DMS53 (cell line): ENCODE results near the gene CSPG5.

Source experiments
- DNase-seq: peaks from one replicate; lab custom pipeline; 2025; lab: John Stamatoyannopoulos, UW

CSPG5 gene, protein sequence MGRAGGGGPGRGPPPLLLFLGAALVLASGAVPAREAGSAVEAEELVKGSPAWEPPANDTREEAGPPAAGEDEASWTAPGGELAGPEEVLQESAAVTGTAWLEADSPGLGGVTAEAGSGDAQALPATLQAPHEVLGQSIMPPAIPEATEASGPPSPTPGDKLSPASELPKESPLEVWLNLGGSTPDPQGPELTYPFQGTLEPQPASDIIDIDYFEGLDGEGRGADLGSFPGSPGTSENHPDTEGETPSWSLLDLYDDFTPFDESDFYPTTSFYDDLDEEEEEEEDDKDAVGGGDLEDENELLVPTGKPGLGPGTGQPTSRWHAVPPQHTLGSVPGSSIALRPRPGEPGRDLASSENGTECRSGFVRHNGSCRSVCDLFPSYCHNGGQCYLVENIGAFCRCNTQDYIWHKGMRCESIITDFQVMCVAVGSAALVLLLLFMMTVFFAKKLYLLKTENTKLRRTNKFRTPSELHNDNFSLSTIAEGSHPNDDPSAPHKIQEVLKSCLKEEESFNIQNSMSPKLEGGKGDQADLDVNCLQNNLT

DNA sequence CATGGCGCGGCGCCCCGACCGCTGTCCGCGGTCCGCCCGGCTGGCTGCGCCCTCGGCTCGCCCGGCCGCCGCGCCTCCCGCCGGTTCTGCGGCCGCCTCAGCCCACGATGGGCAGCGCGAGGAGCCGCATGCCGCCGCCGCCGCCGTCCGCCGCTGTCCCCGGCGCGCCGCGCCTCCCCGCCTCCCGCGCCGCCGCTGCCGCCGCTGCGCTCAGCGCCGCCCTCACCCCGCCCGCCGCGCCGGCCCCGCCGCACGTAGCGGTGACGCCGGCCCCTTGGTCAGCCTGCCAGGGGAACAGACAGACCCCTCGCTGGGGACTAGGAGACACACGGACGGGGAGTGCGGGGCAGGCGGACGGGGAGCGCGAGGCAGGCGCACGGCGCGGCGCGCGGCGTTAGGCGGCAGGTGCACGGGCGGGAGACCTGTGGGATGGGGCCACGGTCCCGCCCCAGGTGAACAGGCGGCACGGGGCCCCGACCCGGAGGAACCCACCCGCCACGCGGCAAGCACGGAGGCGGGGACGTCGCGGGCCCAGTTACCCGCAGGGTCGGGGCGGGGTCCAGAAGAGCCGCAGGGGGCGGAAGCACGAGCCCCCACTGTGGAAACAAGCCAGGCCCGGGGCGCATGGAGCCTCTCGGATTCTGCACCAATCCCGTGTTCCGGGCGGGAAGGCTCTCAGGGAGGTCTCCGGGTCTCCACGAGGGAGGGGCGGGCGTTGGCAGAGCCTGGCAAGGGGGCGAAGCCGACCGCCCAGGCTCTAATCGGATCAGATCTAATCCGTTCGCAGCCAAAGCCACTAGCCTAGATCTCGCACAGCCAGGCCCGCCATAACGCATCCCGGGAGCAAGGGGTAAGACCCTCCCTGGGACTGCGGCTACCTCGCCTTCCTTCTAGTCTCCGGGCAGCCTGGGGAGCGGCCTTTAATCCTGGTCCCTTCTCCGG, at the start of gene CSPG5:
Gene CSPG5, minus strand, starts transcription at position 175 of the 942 bp plus-strand sequence. Its CDS starts 172 bp downstream, at position 3.
- peak; percentile 23 for DNase-seq

DNA sequence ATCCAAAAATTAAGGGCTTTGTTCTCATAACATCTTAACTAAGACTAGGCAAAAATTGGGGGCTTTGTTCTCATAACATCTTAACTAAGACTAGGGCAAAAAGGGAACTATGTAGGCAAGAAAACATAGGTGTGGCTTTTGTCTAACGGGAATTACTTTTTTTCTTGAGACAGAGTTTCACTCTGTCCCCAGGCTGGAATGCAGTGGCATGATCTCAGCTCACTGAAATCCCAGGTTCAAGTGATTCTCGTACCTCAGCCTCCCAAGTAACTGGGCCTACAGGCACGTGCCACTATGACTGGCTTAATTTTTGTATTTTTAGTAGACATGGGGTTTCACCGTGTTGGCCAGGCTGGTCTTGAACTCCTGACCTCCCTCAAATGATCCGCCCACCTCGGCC, 49.8 kb upstream of the CSPG5 start:
- DNase-seq = no peak

DNA sequence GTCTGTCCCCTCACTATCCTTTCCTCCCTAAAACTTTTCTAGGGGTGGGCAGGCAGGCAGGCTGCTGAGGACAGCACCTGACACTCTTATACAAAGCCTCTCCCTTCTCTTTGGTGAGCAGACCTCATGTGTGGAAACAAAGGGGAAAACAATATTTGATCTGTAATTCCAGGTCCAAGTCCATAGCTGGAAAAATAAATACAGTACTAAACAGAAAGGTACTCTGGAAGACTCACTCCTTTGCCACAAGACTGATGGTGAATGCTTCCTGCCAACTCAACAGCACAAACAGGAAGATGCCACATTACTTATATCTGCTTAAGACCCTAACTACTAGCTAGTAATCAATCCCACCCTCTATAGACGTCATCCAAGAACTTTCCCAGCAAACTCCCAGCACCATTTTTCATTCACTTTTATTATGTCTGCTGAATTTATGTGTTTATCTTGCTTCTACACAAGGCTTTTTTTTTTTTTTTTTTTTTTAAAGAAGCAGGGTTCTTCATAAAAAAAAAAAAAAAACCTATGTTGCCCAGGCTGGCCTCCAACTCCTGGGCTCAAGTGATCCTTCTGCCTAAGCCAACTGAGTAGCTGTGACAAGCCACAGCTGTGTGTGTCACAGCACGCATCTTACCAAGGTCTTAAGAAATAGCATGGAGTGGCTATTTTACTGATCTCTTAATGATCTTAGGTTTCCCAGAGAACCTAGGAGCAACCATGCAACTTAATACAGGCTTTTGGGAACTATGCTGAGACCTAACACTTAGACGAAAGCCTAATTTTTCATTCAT, 44.2 kb upstream of the CSPG5 start:
- no peak for DNase-seq

DNA sequence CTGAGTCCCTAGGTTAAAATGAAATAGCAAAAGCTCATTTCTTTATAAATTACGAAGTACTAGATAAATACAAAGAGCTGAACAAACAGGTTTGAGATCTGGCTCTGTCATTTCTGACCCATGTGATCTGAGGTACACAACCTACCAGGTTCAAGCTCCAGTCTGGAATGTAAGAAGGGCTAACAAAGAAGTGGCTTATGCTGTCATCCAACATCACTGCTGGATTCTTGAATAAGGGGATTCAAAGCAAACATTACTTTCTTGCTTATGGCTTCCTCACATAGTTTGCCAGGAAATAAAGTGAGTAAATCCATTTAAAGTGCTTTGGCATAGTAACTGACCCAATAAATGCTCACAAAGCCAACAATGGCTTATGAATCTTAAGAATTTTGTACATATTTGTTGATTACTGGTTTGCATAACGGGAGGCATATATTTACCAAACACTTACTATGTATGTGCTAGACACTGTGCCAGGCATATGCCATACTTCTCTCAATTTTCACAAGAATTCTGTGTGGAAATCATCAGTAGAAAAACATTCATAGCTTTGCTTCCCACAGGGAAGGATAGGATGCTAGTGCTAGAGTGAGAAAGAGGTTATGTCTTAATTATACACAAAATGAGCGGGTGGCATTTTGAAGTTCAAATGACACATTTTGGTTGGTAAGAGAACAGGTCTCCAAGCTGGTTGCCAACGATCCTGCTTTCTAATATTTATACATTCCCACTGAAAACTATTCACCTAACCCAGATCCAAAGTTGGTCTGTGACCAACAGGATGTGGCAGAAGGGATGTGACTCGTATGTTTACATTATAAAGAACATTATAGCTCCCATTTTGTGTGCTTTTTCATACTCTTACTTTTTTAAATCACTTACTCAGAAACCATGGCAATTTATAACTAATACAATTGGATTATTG, 38.7 kb upstream of the CSPG5 start:
- DNase-seq = no peak

DNA sequence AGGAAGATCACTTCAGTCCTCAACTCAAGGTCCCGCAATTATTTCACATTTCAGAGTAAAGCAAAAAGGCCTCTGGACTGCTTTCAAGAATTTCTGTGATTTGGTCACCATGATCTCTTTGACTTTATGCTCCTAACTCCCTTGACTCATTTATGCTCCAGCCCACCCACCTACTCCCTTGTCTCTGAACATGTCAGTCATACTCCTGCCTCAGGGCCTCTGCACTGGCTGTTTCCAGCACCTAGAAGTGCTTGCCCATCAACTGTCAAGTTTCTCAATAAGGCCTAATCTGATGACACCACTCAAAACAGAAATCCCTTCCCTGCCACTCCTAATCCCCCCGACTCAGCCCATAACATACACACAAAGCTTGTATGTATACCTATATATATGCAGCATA, 36.1 kb upstream of the CSPG5 start:
- no peak for DNase-seq

DNA sequence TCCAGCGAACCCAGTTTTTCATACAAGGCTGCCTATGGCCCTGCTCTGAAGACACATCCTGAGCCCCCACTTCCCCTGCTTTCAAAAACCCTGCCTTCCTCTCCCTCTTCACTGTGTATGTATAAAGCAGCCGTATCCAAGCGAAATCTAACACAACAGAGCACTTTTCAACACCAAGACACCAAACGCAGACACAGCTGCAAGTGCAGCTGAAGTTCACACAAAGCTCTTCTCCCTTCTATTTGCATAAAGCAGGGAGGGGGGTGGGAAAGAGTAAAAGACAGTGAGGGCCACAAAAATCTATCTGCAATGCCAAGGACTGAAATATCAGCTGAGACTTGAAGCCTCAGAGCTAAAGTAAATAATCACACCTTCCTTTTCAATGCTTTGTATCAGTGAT, 35.1 kb upstream of the CSPG5 start:
- peak; percentile 1 for DNase-seq

DNA sequence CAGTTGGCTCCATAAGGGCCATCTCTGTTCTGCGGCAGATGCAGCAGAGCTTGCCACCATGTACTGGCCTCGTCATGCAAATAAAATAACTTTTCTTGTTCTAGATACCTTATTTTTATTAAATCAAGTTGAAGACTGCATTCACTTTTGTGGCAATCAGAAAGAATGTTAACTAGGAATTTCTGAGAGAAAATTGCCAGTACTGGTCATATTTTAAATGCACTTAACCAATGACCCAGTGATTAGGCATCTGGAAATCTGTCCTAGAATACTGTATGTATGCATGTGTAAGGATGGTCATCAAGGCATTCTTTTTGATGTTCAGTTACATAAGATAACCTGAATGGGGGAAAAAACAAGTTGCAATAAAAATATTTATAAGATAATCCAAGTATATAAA, 34.2 kb upstream of the CSPG5 start:
- no peak for DNase-seq

DNA sequence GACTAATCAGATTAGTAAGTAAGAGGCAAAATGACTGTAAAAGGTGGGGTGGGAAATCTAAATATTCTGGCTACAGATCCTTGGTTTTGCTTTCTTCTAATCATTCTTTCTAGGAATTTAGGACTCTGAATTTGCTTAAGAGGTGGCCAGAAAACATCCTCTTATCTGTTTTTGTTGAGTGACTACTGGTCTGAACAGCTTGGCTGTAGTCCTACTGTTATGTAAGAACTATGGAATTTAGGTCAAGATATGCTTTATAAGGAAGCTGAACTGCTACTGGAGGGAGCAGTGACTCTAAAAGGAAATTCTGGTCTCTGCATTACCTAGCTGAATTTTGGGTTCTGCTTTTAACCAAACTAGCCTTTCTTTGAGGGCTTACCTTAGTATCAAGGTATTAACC, 33.5 kb upstream of the CSPG5 start:
- DNase-seq = no peak

DNA sequence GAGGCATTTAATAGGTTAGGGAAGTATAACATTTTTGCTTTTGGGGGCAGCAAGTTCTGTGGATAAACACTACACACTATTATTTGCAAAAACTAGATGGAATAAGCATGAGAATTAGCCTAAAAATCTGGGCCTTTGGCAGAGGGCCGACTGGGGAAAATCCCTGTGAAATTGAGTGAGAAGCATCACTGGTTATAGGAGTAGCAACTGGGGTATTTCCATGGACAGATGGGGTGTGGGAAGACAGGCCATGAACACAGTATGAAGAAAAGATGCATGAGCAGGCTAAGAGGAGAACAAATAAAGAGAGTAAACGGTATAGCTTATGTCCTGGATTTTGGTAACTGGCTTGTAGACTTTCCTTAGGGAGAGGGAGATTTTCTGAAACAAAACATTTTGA, 32.9 kb upstream of the CSPG5 start:
- DNase-seq = no peak

DNA sequence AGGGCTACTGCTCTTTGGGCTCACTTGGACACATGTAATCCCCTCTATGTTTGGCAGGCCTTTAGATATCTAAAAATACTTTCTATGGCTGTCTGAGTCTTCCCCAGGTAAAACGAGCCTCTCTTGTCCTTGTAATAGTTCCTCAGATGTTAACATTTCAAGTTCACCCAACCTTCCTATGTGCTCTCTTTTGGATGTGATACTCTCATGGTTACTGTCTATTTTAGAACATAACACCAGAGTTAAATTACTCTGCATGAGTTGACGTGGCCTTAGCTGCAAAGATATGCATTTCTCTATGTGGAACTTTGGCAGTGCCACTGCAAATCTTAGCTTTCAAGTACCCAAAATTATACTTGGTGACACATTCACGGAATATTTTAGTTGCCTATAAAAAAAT, 31.9 kb upstream of the CSPG5 start:
- DNase-seq = no peak

DNA sequence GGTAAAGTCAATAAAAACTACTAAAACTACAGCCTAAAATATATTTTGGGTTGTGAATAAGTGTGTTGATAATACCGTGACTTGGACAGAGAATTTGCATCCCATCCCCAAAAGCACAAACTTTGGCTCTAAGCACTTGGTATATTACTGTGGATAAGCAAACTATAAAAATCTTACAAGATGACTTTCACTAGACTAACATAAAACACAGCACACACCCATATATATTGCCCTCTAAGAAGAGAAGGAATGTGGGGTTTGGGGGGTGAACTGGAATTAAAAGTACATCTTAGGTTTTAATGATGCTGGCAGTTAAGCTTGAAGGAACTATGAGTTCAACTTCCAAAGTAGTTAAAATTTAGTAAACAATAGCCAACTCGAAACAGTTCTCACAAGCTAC, 28.7 kb upstream of the CSPG5 start:
- DNase-seq = no peak

DNA sequence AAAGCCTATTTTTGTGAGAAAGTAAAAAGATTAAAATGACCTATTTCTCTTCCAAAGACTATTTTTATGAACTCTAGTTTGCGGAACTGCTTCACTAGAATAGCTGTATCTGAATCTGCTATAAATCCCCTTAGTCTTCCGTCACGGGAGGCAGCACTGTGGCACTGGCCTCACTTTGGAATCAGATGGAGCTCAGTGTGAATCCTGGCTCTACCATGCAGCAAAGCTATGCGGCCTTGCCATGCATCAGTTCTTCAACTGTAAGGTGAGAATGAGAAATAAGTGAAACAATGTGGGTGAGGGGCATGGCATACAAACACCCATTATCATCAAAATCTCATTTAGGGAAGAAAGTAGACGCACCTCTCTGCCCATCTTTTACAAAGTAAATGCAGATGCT, 27.5 kb upstream of the CSPG5 start:
- no peak for DNase-seq

DNA sequence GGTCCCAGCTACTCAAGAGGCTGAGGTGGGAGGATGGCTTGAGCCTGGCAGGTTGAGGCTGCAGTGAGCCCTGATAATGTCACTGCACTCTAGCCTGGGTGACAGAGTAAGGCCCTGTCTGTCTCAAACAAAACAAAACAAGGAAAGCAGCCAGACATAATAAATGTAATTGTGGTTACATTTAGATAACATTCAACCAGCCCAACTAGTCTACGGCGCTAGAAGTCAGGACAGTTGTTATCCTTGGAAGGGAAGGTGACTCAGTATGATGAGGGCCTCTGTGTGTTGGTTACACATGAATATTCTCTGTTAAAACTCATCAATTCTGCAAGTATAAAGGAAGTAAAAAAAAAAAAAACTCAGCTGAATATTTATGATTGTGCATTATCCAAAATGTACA, 27.0 kb upstream of the CSPG5 start:
- no peak for DNase-seq

DNA sequence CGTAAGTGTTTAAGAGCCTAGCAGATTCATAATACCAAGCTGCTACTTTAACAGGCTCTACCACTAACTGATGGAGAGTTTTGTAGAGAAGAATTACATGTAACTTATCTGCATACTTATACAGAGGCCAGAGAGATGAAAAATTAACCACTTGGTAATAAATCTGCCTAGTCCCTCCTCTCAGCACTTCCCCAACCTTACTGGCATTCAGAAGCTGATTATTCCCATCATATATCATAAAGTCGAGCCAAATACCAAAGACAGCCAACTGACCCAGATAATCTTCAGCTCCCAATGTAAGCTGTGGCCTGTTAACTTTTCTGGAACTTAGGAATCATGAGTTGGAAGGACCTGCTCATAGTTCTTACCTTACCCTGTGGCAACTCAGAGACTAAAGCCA, 25.5 kb upstream of the CSPG5 start:
- no peak for DNase-seq

DNA sequence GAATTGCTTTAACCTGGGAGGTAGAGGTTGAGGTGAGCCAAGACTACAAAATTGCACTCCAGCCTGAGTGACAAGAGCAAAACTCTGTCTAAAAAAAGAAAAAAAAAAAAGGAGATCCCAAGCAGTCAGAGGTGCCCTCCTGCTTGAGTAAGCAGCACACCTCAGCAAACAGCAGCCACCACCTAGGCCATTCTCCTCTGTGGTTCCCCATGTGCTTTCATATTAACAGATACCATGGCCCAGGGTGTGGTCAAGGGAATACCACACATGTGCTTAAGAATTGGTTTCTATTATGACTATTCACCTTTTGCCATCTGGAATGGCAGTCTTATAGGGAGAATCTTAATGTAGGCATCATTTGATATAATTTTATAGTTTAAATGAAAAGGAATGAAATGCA, 24.7 kb upstream of the CSPG5 start:
- DNase-seq = no peak

DNA sequence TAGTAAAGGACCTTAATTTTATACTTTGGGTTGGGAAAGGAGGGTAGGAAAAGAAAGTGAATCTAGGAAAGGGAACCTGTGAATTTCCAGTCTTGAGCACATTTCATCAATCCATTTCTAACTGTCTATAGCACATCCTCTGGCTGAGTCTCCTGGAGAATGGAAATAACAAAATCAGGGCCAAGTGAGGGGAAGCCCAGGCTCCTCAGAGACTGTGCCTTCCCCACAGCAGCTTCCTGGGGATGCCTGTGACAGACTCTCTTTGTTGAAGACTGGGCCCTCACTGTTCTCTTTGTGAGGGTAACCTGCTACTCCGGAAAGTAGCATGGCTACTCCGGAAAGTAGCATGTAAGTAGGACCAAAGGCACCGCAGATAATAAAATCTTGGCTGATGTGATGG, 22.6 kb upstream of the CSPG5 start:
- DNase-seq = no peak

DNA sequence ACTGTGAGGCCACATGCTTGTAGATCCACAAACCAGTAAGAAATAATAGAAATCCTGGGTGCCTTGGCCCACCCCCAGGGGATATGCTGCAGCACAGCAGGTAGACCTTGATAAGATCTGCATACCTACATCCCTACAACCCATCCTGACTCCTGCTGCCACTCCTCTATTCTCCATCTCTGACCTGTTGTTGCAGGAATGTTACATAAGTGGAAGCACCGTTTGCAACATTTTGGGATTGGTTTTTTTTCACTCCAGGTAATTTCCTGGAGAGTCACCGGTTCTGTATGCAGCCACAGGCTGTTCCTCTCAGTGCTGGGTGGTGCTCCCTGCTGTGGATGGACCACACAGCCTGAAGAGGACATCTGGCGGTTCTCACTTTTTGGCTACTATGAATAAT, 16.1 kb upstream of the CSPG5 start:
- DNase-seq = no peak

DNA sequence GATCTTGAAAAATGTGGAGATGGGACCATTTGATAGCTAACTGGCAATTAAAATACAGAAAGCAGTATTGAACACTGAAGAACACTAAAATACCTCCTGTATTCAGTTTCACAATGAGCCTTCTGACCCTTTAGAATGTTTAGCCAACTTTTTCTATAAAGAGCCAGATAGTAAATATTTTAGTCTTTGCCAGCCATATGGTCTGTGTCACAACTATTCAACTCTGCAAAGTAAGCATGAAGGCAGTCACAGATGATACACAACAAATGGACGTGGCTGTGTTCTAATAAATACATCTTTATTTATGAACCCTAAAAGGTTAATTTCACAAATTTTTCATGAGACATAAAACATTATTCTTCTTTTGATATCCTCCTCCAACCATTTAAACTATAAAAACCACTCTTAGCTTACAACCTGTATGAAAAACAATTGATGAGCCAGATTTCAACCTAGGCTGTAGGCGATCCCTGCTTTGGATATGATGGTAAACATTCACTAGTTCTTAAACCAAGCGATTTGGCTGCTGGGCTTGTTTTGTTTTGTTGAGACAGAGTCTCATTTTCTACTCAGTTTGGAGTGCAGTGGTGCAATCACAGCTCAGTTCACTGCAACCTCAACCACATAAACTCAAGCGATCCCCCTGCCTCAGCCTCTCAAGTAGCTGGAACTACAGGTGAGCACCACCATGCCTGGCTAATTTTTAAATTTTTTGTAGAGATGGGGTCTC, 13.6 kb upstream of the CSPG5 start:
- DNase-seq = no peak

DNA sequence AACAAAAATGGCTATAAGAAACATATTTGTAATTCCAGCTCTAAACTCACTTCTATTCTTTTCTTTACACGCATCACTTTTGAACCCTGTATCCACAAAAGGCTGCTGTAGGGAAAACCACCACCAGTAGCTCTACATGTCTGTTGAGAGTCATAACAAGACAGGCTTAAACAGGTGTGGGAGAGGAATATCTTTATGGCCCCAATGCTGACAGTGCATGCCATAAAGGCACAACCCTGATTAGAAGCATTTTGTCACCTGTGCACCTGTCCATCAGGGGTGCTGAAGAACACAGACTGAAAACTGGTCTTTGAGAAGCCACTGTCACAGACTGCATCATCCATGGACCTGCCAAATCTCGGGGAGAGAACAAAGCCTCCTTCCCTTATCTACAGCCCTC, 11.6 kb upstream of the CSPG5 start:
- no peak for DNase-seq

DNA sequence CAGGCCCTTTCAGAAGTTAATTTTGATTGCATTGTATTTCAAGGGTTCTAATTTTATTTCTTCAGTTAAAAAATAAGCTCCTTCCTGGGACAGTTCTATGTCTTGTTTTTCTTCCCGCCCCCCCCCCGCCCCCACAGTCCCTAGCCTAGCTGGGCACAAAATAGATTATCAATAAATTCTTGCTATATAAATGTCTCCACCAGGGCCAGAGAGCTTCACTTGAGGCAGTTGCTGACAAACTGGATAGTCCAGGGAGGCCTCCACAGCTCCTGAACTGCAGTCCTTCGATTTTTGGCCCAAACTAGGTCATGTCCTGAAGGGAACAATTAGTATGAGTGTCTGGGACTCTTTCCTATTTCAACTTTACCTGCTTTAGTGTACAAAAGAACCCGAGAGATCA, 9.9 kb upstream of the CSPG5 start:
- DNase-seq = no peak
